K562 (cell line): ENCODE results near the gene PPP1R14B. TPM values are rescaled to one million over a fixed set of nuclear protein-coding genes. Genes with fewer than 3 reads are reported as not detected.

Experiments used
- ATAC-seq: fragments of 200-7000 bp; cut with Tn5 transposase; 3 replicates; pipeline ENCODE4 v1.9.1; 2020; ENCODE audit warnings: moderate library complexity
- BruUV-seq: library from RNA; stranded (reverse); fragments of 400-500 nt; replicated peaks from 2 replicates; lab custom pipeline; 2021; lab: Mats Ljungman, UMichigan
- CTCF ChIA-PET: fragments of 300-600 bp; formaldehyde crosslinking; extraction: SDS; loops from one replicate; lab custom pipeline; 2021; ENCODE audit warnings: low intra/inter-chr PET ratio; lab: Yijun Ruan, JAX
- POLR2A ChIA-PET: fragments of 300-600, 350-650 bp; sonication (Branson Sonifier 250); formaldehyde crosslinking; extraction: SDS; loops from one replicate; lab custom pipeline; 2021; ENCODE audit warnings: antibody characterized with exemption, inconsistent platforms; lab: Yijun Ruan, JAX
- DNase-seq, 4 experiments: peaks; one replicate each; pipeline versions ENCODE4 v3.0.0 to v3.0.0-alpha.2; 2011 to 2018; ENCODE audit warnings: low spot score in 3 of 4, mixed read lengths in 3 of 4; ENCODE audit errors: extremely low read depth in 1 of 4
- FAIRE-seq: peaks from 2 replicates; lab custom pipeline; 2011; peaks lifted over from hg19 to GRCh38; lab: Jason Lieb, UNC
- H2AFZ ChIP-seq: 2 replicates; pipeline ENCODE4 v1.6.0; 2011; ENCODE audit warnings: low read depth, low read length, control low read depth, inconsistent platforms
- H3K27ac ChIP-seq: fragments of 200-600 bp; 3 replicates; pipeline ENCODE4 v1.8.0; 2011; ENCODE audit warnings: low read depth, mild to moderate bottlenecking, control low read depth, inconsistent platforms, low read length, moderate library complexity, mixed read lengths; ENCODE audit errors: extremely low read depth
- H3K27me3 ChIP-seq, 2 experiments: fragments of 300-600 bp in 1 of 2; 2 replicates in 1 of 2; 3 replicates in 1 of 2; pipeline versions ENCODE4 v1.6.0 to v1.8.0; 2011; ENCODE audit warnings: inconsistent platforms in 2 of 2, low read length in 2 of 2, mild to moderate bottlenecking in 1 of 2, mixed read lengths in 1 of 2, moderate library complexity in 1 of 2; ENCODE audit not compliant: control insufficient read depth in 2 of 2, insufficient read depth in 2 of 2
- H3K36me3 ChIP-seq: fragments of 300-600 bp; 3 replicates; pipeline ENCODE4 v1.8.0; 2011; ENCODE audit warnings: mild to moderate bottlenecking, low read length, inconsistent platforms; ENCODE audit not compliant: control insufficient read depth, insufficient read depth
- H3K4me1 ChIP-seq, 2 experiments: fragments of 200-600 bp in 1 of 2; replicated peaks in 1 of 2; 2 replicates in 1 of 2; 3 replicates in 1 of 2; pipeline versions ENCODE4 v1.5.1 to v1.8.0; 2011; ENCODE audit warnings: inconsistent platforms in 2 of 2, low read length in 2 of 2, mild to moderate bottlenecking in 1 of 2, mixed read lengths in 1 of 2, moderate library complexity in 1 of 2; ENCODE audit not compliant: control insufficient read depth in 2 of 2, insufficient read depth in 2 of 2
- H3K4me2 ChIP-seq: 2 replicates; pipeline ENCODE4 v1.6.1; 2011; ENCODE audit warnings: low read length, control low read depth, inconsistent platforms, mixed read lengths; ENCODE audit not compliant: insufficient read depth
- H3K4me3 ChIP-seq: fragments of 200-600 bp; sonication (generic), shearing (Covaris generic); 2 replicates; pipeline ENCODE4 v1.5.1; 2016; ENCODE audit warnings: control low read depth, inconsistent platforms
- H3K79me2 ChIP-seq: fragments of 200-600 bp; 3 replicates; pipeline ENCODE4 v1.8.0; 2011; ENCODE audit warnings: low read length, inconsistent platforms; ENCODE audit not compliant: control insufficient read depth, insufficient read depth
- H3K9ac ChIP-seq, 2 experiments: 2 replicates each; pipeline versions ENCODE4 v1.6.0 to v1.6.1; 2011; ENCODE audit warnings: low read depth in 2 of 2, low read length in 2 of 2, control low read depth in 1 of 2, inconsistent platforms in 1 of 2, mild to moderate bottlenecking in 1 of 2, mixed read lengths in 1 of 2; ENCODE audit not compliant: insufficient read depth in 1 of 2
- H3K9me1 ChIP-seq: one replicate; pipeline ENCODE4 v1.6.0; 2011; ENCODE audit warnings: inconsistent platforms, mild to moderate bottlenecking, low read length, moderate library complexity; ENCODE audit not compliant: control insufficient read depth, insufficient read depth
- H3K9me3 ChIP-seq: replicated peaks from 2 replicates; pipeline ENCODE4 v1.5.1; 2011; ENCODE audit warnings: low read depth, low read length, inconsistent platforms; ENCODE audit not compliant: control insufficient read depth, insufficient read depth
- H4K20me1 ChIP-seq: replicated peaks from 2 replicates; pipeline ENCODE4 v1.6.1; 2011; ENCODE audit warnings: low read length, inconsistent platforms, mixed read lengths; ENCODE audit not compliant: control insufficient read depth, insufficient read depth
- CREM ChIP-seq: IDR thresholded peaks from 2 replicates; pipeline ENCODE4 v1.6.1; 2014; ENCODE audit warnings: antibody characterized with exemption, low read depth
- FOXA1 ChIP-seq: fragments of 450-650 bp; IDR thresholded peaks from 2 replicates; pipeline ENCODE4 v1.6.1; 2016; ENCODE audit warnings: mild to moderate bottlenecking, borderline replicate concordance
- MEIS2 ChIP-seq: fragments of 450-650 bp; IDR thresholded peaks from 2 replicates; pipeline ENCODE4 v1.6.1; 2014; ENCODE audit warnings: mild to moderate bottlenecking; ENCODE audit not compliant: partially characterized antibody
- PRDM10 ChIP-seq: fragments of 450-650 bp; IDR thresholded peaks from 2 replicates; pipeline ENCODE4 v1.6.1; 2018; ENCODE audit not compliant: partially characterized antibody
- SMARCA5 ChIP-seq: fragments of 450-650 bp; IDR thresholded peaks from 2 replicates; pipeline ENCODE4 v1.6.1; 2016
- SOX6 ChIP-seq: fragments of 450-650 bp; IDR thresholded peaks from 2 replicates; pipeline ENCODE4 v1.6.1; 2014; ENCODE audit warnings: mild to moderate bottlenecking
- ZNF740 ChIP-seq, 3 experiments: fragments of 200-800 bp in 1 of 3; sonication (Bioruptor generic) in 1 of 3; sonication (generic) in 1 of 3; formaldehyde crosslinking in 1 of 3; IDR thresholded peaks; 2 replicates each; pipeline versions ENCODE4 v1.6.1 to v1.8.0; 2016 to 2022; ENCODE audit warnings: mild to moderate bottlenecking in 2 of 3, missing compliant biosample characterization in 2 of 3, missing genetic modification characterization in 2 of 3, missing genetic modification reagents in 1 of 3
- WGBS: fragments of 100-300 bp; shearing (Covaris generic); methylation state at CpG from one replicate; pipeline ENCODE4 v1.1.6; 2016; ENCODE audit warnings: low coverage, mixed read lengths; ENCODE audit not compliant: insufficient coverage; ENCODE audit errors: missing lambda C conversion rate; 5-methylcytosine and 5-hydroxymethylcytosine counted together
- in situ Hi-C: fragments of 300-500 bp; cut with MboI; formaldehyde crosslinking; loops from 4 replicates; pipeline ENCODE4 v1.15.0; 2018; ENCODE audit warnings: inconsistent platforms, mixed read lengths
- intact Hi-C: fragments of 100-400 bp; cut with micrococcal nuclease; formaldehyde crosslinking; loops from 2 replicates; pipeline ENCODE4 v1.14.2; 2022
- polyA plus RNA-seq, 8 experiments: library from polyadenylated mRNA; depleted of rRNA in 4 of 8; stranded (reverse) in 5 of 8; unstranded in 3 of 8; fragments of >200 nt; fragmentation: Nextera tagmentation in 2 of 8; fragmentation: Illumina TruSeq in 1 of 8; extraction: Ambion mirVana in 2 of 8; extraction: Trizol in 1 of 8; gene quantifications; 2 replicates each; pipeline versions ENCODE4 v1.2.1 to v1.2.3, GENCODE V29; 2011 to 2014; ENCODE audit warnings: inconsistent platforms in 1 of 8, missing spikeins in 1 of 8
- total RNA-seq, 7 experiments: library from RNA; depleted of rRNA in 6 of 7; stranded (reverse); fragments of >200 nt in 6 of 7; fragmentation: Illumina TruSeq in 2 of 7; extraction: Trizol in 2 of 7; gene quantifications; 2 replicates each; pipeline versions ENCODE4 v1.2.1 to v1.2.3, GENCODE V29; 2011 to 2021; ENCODE audit warnings: low replicate concordance in 1 of 7
- TF ChIP-seq, protein P1 (sequence below): sonication (generic); formaldehyde crosslinking; IDR thresholded peaks from 2 replicates; pipeline ENCODE4 v1.8.0; 2022; ENCODE audit warnings: mild to moderate bottlenecking, missing genetic modification reagents

Gene PPP1R14B
- total and polyA plus RNA-seq, 9 of the 15 experiments (the other 6 are each of a cell fraction or from before 2014, with no cell fraction given), result 7.7 to 566 (median 212) TPM

GRCh38 chr11:64207256-64208085, 39.3 kb downstream of the PPP1R14B start:
- FAIRE-seq (peak; percentile 99), ATAC-seq (peak; percentile 76), DNase-seq (peak; percentile 89 to 95 (median 89))
- ChIA-PET CTCF (interaction anchor here (2.6 kb wide), 1 partner anchor 94 kb away, joined by 9 read pairs; no protein-coding TSS in a partner anchor), POLR2A (interaction anchor here (0.6 to 8.2 kb wide), 26 partner anchors 11 to 426 kb away, joined by 3 to 77 read pairs (median 6); partner anchors contain the start of genes BAD, CATSPERZ, COX8A and ESRRA)
- in situ Hi-C loops, result no loop called here
- Histone ChIP-seq H3K79me2 (peaks cover 47% of the 10 kb centered on the region), H3K9ac (peak overlapping the region; percentile 99 to 100), H3K27ac (peak overlapping the region; percentile 100), H3K9me3 (no peaks in the 10 kb centered on the region), H2AFZ (peak overlapping the region; percentile 76), H3K27me3 (no peaks in the 10 kb centered on the region), H3K36me3 (peaks cover 91% of the 10 kb centered on the region), H3K4me2 (peak overlapping the region; percentile 97), H3K4me1 (peaks cover 36 to 70% of the 10 kb centered on the region in 2 experiments), H4K20me1 (no peaks in the 10 kb centered on the region; the same call in 1 of the 2 replicates), H3K4me3 (peak overlapping the region; percentile 77), H3K9me1 (peaks cover 8% of the 10 kb centered on the region)
- WGBS, result under 1% methylated on average over 29 of the region's 30 CpGs
- intact Hi-C loops, result loop anchor here (2.0 to 5.0 kb wide), 3 partner anchors 23 to 150 kb away; partner anchors contain the start of genes DNAJC4, PPP1R14B and RPS6KA4
- TSS peak; percentile 88 for BruUV-seq
- TF ChIP-seq SOX6, result no peak; the same call in none of the 2 replicates
- no peak for TF ChIP-seq PRDM10
- TF ChIP-seq FOXA1, result no peak
- TF ChIP-seq CREM, result no peak
- no peak for TF ChIP-seq SMARCA5
- peak; percentile 61 for TF ChIP-seq MEIS2
- TF ChIP-seq, protein P1, sequence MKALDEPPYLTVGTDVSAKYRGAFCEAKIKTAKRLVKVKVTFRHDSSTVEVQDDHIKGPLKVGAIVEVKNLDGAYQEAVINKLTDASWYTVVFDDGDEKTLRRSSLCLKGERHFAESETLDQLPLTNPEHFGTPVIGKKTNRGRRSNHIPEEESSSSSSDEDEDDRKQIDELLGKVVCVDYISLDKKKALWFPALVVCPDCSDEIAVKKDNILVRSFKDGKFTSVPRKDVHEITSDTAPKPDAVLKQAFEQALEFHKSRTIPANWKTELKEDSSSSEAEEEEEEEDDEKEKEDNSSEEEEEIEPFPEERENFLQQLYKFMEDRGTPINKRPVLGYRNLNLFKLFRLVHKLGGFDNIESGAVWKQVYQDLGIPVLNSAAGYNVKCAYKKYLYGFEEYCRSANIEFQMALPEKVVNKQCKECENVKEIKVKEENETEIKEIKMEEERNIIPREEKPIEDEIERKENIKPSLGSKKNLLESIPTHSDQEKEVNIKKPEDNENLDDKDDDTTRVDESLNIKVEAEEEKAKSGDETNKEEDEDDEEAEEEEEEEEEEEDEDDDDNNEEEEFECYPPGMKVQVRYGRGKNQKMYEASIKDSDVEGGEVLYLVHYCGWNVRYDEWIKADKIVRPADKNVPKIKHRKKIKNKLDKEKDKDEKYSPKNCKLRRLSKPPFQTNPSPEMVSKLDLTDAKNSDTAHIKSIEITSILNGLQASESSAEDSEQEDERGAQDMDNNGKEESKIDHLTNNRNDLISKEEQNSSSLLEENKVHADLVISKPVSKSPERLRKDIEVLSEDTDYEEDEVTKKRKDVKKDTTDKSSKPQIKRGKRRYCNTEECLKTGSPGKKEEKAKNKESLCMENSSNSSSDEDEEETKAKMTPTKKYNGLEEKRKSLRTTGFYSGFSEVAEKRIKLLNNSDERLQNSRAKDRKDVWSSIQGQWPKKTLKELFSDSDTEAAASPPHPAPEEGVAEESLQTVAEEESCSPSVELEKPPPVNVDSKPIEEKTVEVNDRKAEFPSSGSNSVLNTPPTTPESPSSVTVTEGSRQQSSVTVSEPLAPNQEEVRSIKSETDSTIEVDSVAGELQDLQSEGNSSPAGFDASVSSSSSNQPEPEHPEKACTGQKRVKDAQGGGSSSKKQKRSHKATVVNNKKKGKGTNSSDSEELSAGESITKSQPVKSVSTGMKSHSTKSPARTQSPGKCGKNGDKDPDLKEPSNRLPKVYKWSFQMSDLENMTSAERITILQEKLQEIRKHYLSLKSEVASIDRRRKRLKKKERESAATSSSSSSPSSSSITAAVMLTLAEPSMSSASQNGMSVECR, result peak; percentile 90
- no peak for TF ChIP-seq ZNF740 (CRISPR knock-in tag; IDR thresholded peaks at IDR 0.05)
- no peak for TF ChIP-seq ZNF740 (tag; IDR thresholded peaks at IDR 0.05)
